CD4-positive, alpha-beta memory T cell (primary cell): ENCODE data around the gene ASB3. TPM values are rescaled to one million over a fixed set of nuclear protein-coding genes. Genes with fewer than 3 reads are reported as not detected.

Experiments
- CTCF ChIA-PET: fragments of 350-600 bp; sonication (Branson Sonifier 250); formaldehyde crosslinking; loops from one replicate; lab custom pipeline; 2021; ENCODE audit warnings: inconsistent platforms; ENCODE audit not compliant: partially characterized antibody; lab: Charles Lee
- POLR2A ChIA-PET: fragments of 350-600 bp; sonication (Branson Sonifier 250); formaldehyde crosslinking; loops from one replicate; lab custom pipeline; 2021; ENCODE audit not compliant: partially characterized antibody; lab: Charles Lee
- DNase-seq, 5 donors: peaks; one replicate each; pipeline versions ENCODE4 v3.0.0 to v3.0.0-alpha.2; 2020 to 2022; ENCODE audit warnings: mixed read lengths in 1 of 5
- H3K27ac ChIP-seq: one replicate; pipeline ENCODE4 v1.7.0; 2013; ENCODE audit warnings: low read depth, low read length
- H3K27me3 ChIP-seq: 2 replicates; pipeline ENCODE4 v1.7.0; 2013; ENCODE audit warnings: mild to moderate bottlenecking, low read length, moderate library complexity; ENCODE audit not compliant: insufficient read depth
- H3K36me3 ChIP-seq: 2 replicates; pipeline ENCODE4 v1.7.0; 2013; ENCODE audit warnings: mild to moderate bottlenecking, low read length, moderate library complexity; ENCODE audit not compliant: insufficient read depth
- H3K4me1 ChIP-seq: 2 replicates; pipeline ENCODE4 v1.7.0; 2013; ENCODE audit warnings: mild to moderate bottlenecking, low read length, moderate library complexity; ENCODE audit not compliant: insufficient read depth
- H3K4me3 ChIP-seq, 2 donors: one replicate each; pipeline ENCODE4 v1.7.0; 2013; ENCODE audit warnings: low read length in 2 of 2, mild to moderate bottlenecking in 1 of 2
- H3K9me3 ChIP-seq, 2 donors: one replicate each; pipeline ENCODE4 v1.7.0; 2013; ENCODE audit warnings: low read length in 2 of 2, control low read depth in 1 of 2; ENCODE audit not compliant: control insufficient read depth in 1 of 2
- H3K27ac Mint-ChIP-seq, 7 donors: one replicate each; pipeline ENCODE4 v1.8.0; 2020 to 2021; ENCODE audit warnings: mixed read lengths in 7 of 7, mild to moderate bottlenecking in 6 of 7, inconsistent platforms in 3 of 7, moderate library complexity in 3 of 7
- H3K27me3 Mint-ChIP-seq, 2 donors: one replicate each; pipeline ENCODE4 v1.8.0; 2020 to 2021; ENCODE audit warnings: mixed read lengths in 2 of 2
- H3K36me3 Mint-ChIP-seq, 2 donors: one replicate each; pipeline ENCODE4 v1.8.0; 2020 to 2021; ENCODE audit warnings: mixed read lengths in 2 of 2, inconsistent platforms in 1 of 2, mild to moderate bottlenecking in 1 of 2
- H3K4me1 Mint-ChIP-seq, 4 donors: one replicate each; pipeline ENCODE4 v1.8.0; 2020 to 2021; ENCODE audit warnings: mixed read lengths in 4 of 4, mild to moderate bottlenecking in 1 of 4
- H3K4me3 Mint-ChIP-seq, 8 donors: one replicate each; pipeline ENCODE4 v1.8.0; 2020 to 2021; ENCODE audit warnings: mixed read lengths in 8 of 8, mild to moderate bottlenecking in 7 of 8, moderate library complexity in 6 of 8, inconsistent platforms in 3 of 8
- H3K9me3 Mint-ChIP-seq, 8 donors: one replicate each; pipeline ENCODE4 v1.8.0; 2020 to 2021; ENCODE audit warnings: mixed read lengths in 8 of 8, mild to moderate bottlenecking in 5 of 8, inconsistent platforms in 3 of 8, moderate library complexity in 1 of 8
- intact Hi-C: fragments of 100-400 bp; cut with micrococcal nuclease; formaldehyde crosslinking; loops from one replicate; pipeline ENCODE4 v1.15.1; 2023
- polyA plus RNA-seq, 2 donors: library from polyadenylated mRNA; unstranded; fragments of 300-500 nt; fragmentation: Illumina TruSeq; gene quantifications; one replicate each; pipeline ENCODE4 v1.2.3, GENCODE V29; 2021
- total RNA-seq, 2 experiments: library from RNA; stranded (reverse); gene quantifications; one replicate each; pipeline ENCODE4 v1.2.3, GENCODE V29; 2021

Gene ASB3
- total and polyA plus RNA-seq, 4 experiments from 2014 or later = 18.1 to 43.5 (median 34.6) TPM

- Histone ChIP-seq H3K27ac (no peak overlapping the region), H3K9me3 (no peaks in the 10 kb centered on the region), H3K36me3 (no peaks in the 10 kb centered on the region), H3K27me3 (no peaks in the 10 kb centered on the region), H3K4me1 (no peaks in the 10 kb centered on the region), H3K4me3 (no peak overlapping the region)
- intact Hi-C loops = no loop called here
- no peak overlapping the region for H3K27ac Mint-ChIP-seq
- DNase-seq = no peak
- no peak overlapping the region for H3K4me3 Mint-ChIP-seq
- peaks cover 0 to 3% (median 0%) of the 10 kb centered on the region in 8 donors for H3K9me3 Mint-ChIP-seq
- peaks cover 0 to 2% of the 10 kb centered on the region in 2 donors for H3K27me3 Mint-ChIP-seq
- no peaks in the 10 kb centered on the region for H3K36me3 Mint-ChIP-seq
- POLR2A ChIA-PET = no interaction called here
- CTCF ChIA-PET = no interaction called here
- H3K4me1 Mint-ChIP-seq = no peaks in the 10 kb centered on the region
Observed at GRCh38 chr2:53640466-53640865, 146.3 kb downstream of the ASB3 start.

DNA sequence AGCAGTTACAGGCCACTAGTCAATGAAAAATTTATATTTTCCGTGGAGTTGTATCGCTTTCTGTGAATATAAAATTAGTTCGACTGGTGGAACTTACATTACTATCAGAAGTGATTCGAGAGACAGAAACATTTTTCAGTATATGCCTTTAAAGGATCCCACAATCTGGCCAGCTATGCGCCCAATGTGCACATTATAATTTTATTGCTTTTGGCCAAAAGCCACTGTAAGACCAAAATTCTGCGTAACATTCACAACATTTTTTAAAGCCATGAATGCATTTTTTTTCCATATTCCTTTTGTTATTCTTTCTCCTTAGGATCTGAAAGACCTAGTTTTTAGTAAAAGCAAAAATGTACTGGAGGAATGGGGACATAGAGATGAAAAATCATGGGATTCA, 150.2 kb downstream of the ASB3 start:
- Histone ChIP-seq H3K4me3 (no peak overlapping the region), H3K27me3 (no peaks in the 10 kb centered on the region), H3K9me3 (no peaks in the 10 kb centered on the region), H3K4me1 (no peaks in the 10 kb centered on the region), H3K27ac (no peak overlapping the region), H3K36me3 (no peaks in the 10 kb centered on the region)
- Mint-ChIP-seq H3K27me3 (peaks cover 0 to 2% of the 10 kb centered on the region in 2 donors), H3K4me1 (peaks cover 0 to 1% (median 0%) of the 10 kb centered on the region in 4 donors), H3K36me3 (no peaks in the 10 kb centered on the region), H3K27ac (no peak overlapping the region), H3K9me3 (peaks cover 0 to 3% (median 0%) of the 10 kb centered on the region in 8 donors), H3K4me3 (no peak overlapping the region)
- no peak for DNase-seq
- ChIA-PET CTCF (no interaction called here), POLR2A (no interaction called here)
- intact Hi-C loops = no loop called here

DNA sequence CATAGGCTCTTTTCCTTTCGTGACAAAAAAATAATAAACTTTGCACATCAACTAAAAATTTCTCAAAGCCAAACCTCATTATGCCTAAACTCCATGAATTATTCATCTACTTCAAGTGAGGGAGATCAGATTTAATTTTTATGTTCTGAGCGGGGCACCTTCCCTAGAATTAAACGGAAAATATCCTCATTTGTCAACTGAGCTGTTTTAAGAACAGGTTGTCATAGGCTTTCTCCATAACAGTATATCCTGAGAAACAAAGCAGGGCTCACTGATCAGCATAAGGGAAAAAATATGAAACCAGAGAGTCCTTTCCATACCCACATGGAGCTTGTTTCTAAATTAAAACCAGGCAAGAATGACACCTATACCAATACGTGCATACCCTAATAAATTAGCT, 150.6 kb downstream of the ASB3 start:
- no peaks in the 10 kb centered on the region for H3K27me3 ChIP-seq
- Mint-ChIP-seq H3K4me3 (no peak overlapping the region), H3K27ac (no peak overlapping the region), H3K9me3 (peaks cover 0 to 3% (median 0%) of the 10 kb centered on the region in 8 donors), H3K36me3 (no peaks in the 10 kb centered on the region), H3K4me1 (peaks cover 0 to 1% (median 0%) of the 10 kb centered on the region in 4 donors), H3K27me3 (peaks cover 0 to 2% of the 10 kb centered on the region in 2 donors)
- CTCF ChIA-PET = no interaction called here
- H3K9me3 ChIP-seq = no peaks in the 10 kb centered on the region
- H3K36me3 ChIP-seq = no peaks in the 10 kb centered on the region
- H3K27ac ChIP-seq = no peak overlapping the region
- intact Hi-C loops = no loop called here
- no peaks in the 10 kb centered on the region for H3K4me1 ChIP-seq
- no peak for DNase-seq
- POLR2A ChIA-PET = no interaction called here
- H3K4me3 ChIP-seq = no peak overlapping the region

- Histone ChIP-seq H3K27ac (no peak overlapping the region), H3K4me1 (no peaks in the 10 kb centered on the region), H3K4me3 (no peak overlapping the region), H3K9me3 (no peaks in the 10 kb centered on the region), H3K27me3 (no peaks in the 10 kb centered on the region), H3K36me3 (no peaks in the 10 kb centered on the region)
- H3K4me1 Mint-ChIP-seq = peaks cover 0 to 1% (median 0%) of the 10 kb centered on the region in 4 donors
- POLR2A ChIA-PET = no interaction called here
- H3K27me3 Mint-ChIP-seq = peaks cover 0 to 2% of the 10 kb centered on the region in 2 donors
- no peaks in the 10 kb centered on the region for H3K36me3 Mint-ChIP-seq
- no peak overlapping the region for H3K4me3 Mint-ChIP-seq
- H3K9me3 Mint-ChIP-seq = peaks cover 0 to 3% (median 0%) of the 10 kb centered on the region in 8 donors
- CTCF ChIA-PET = no interaction called here
- H3K27ac Mint-ChIP-seq = peak overlapping the region in 1 of 7 donors; percentile 19
- DNase-seq = no peak
- intact Hi-C loops = no loop called here
Observed at GRCh38 chr2:53635694-53636093, 151.1 kb downstream of the ASB3 start.

GRCh38 chr2:53633441-53633840, 153.3 kb downstream of the ASB3 start:
- Histone ChIP-seq H3K27me3 (no peaks in the 10 kb centered on the region), H3K9me3 (no peaks in the 10 kb centered on the region), H3K4me1 (no peaks in the 10 kb centered on the region), H3K27ac (no peak overlapping the region), H3K4me3 (no peak overlapping the region), H3K36me3 (no peaks in the 10 kb centered on the region)
- H3K36me3 Mint-ChIP-seq = no peaks in the 10 kb centered on the region
- DNase-seq = no peak
- no peak overlapping the region for H3K4me3 Mint-ChIP-seq
- ChIA-PET CTCF (no interaction called here), POLR2A (no interaction called here)
- intact Hi-C loops = no loop called here
- H3K27ac Mint-ChIP-seq = peak overlapping the region in 1 of 7 donors; percentile 67
- H3K27me3 Mint-ChIP-seq = no peaks in the 10 kb centered on the region
- H3K9me3 Mint-ChIP-seq = no peaks in the 10 kb centered on the region
- H3K4me1 Mint-ChIP-seq = peaks cover 0 to 1% (median 0%) of the 10 kb centered on the region in 4 donors

GRCh38 chr2:53632714-53633113, 154.0 kb downstream of the ASB3 start:
- Mint-ChIP-seq H3K9me3 (no peaks in the 10 kb centered on the region), H3K4me1 (peaks cover 0 to 1% (median 0%) of the 10 kb centered on the region in 4 donors), H3K27ac (no peak overlapping the region), H3K4me3 (peak overlapping the region in 1 of 8 donors; percentile 50), H3K36me3 (no peaks in the 10 kb centered on the region), H3K27me3 (no peaks in the 10 kb centered on the region)
- Histone ChIP-seq H3K27me3 (no peaks in the 10 kb centered on the region), H3K4me3 (no peak overlapping the region), H3K36me3 (no peaks in the 10 kb centered on the region), H3K4me1 (no peaks in the 10 kb centered on the region), H3K27ac (no peak overlapping the region), H3K9me3 (no peaks in the 10 kb centered on the region)
- ChIA-PET CTCF (no interaction called here), POLR2A (no interaction called here)
- intact Hi-C loops = no loop called here
- no peak for DNase-seq

DNA sequence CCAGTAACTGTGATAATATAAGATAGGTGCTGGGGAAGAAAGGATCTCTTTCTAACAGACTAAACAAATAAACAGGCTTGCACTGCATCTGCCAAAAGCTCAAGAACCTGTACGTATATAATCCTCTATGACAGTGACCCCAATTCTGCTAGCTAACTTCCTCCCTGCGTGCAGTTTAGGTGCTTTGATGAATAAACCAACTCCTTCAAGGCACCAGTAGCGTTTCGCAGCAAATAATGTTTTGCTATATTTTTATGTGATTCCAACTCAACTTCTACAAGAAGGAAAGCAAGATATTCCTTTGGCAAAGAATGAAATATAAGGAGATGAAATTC, 154.7 kb downstream of the ASB3 start:
- CTCF ChIA-PET = no interaction called here
- no peaks in the 10 kb centered on the region for H3K36me3 ChIP-seq
- DNase-seq = peak in 1 of 5 donors; percentile 7
- no peak overlapping the region for H3K27ac ChIP-seq
- POLR2A ChIA-PET = no interaction called here
- H3K27ac Mint-ChIP-seq = peak overlapping the region in 3 of 7 donors; percentile 30 to 43 (median 33)
- no peaks in the 10 kb centered on the region for H3K4me1 ChIP-seq
- no peaks in the 10 kb centered on the region for H3K9me3 Mint-ChIP-seq
- no peak overlapping the region for H3K4me3 ChIP-seq
- no peaks in the 10 kb centered on the region for H3K36me3 Mint-ChIP-seq
- H3K4me3 Mint-ChIP-seq = peak overlapping the region in 1 of 8 donors; percentile 13
- H3K4me1 Mint-ChIP-seq = peaks cover 0 to 1% (median 0%) of the 10 kb centered on the region in 4 donors
- intact Hi-C loops = no loop called here
- H3K9me3 ChIP-seq = no peaks in the 10 kb centered on the region
- H3K27me3 ChIP-seq = no peaks in the 10 kb centered on the region
- H3K27me3 Mint-ChIP-seq = no peaks in the 10 kb centered on the region
